HG03064 (cell line): ENCODE results near the gene BSN.
"Not testable (repeated sequence)": the region's sequence is repeated elsewhere in the genome, so short reads cannot be mapped to it uniquely, and the experiment has no call there.

Experiments used
- ATAC-seq: cut with Tn5 transposase; IDR thresholded peaks from one replicate; pipeline ENCODE4 v1.9.1; 2021; ENCODE audit warnings: low read depth; ENCODE audit not compliant: unreplicated experiment

Gene BSN

DNA sequence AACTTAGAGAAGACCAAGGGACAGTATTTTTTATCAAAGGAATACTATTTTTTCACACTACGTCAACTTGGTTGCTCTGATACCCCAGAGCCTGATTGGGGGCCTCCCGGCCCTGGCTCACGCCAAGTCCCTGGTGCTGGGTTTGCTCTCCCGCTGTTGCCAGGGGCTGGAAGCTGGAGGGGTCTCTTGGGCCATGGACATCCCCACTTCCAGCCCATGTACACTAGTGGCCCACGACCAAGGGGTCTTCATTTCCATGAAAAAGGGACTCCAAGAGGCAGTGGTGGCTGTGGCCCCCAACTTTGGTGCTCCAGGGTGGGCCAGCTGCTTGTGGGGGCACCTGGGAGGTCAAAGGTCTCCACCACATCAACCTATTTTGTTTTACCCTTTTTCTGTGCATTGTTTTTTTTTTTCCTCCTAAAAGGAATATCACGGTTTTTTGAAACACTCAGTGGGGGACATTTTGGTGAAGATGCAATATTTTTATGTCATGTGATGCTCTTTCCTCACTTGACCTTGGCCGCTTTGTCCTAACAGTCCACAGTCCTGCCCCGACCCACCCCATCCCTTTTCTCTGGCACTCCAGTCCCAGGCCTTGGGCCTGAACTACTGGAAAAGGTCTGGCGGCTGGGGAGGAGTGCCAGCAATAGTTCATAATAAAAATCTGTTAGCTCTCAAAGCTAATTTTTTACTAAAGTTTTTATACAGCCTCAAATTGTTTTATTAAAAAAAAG is 20.3 kb upstream of the BSN start:
- no peak for ATAC-seq

DNA sequence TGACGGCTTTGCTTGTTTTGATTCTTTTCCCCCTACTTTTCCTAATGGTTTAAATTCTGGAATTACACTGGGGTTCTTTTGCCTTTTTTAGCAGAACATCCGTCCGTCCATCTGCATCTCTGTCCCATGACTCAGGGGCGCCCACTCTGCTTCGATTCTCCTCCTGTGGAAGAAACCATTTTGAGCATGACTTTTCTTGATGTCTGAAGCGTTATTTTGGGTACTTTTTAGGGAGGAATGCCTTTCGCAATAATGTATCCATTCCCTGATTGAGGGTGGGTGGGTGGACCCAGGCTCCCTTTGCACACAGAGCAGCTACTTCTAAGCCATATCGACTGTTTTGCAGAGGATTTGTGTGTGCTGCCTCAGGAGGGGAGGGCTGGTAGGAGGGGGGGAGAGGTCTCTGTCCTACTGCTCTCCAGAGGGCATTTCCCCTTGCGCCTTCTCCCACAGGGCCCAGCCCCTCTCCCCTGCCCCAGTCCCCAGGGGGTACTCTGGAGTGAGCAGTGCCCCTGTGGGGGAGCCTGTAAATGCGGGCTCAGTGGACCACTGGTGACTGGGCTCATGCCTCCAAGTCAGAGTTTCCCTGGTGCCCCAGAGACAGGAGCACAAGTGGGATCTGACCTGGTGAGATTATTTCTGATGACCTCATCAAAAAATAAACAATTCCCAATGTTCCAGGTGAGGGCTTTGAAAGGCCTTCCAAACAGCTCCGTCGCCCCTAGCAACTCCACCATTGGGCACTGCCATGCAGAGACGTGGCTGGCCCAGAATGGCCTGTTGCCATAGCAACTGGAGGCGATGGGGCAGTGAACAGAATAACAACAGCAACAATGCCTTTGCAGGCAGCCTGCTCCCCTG is 19.5 kb upstream of the BSN start:
- ATAC-seq = no peak

GRCh38 chr3:49535971-49536874 is 18.1 kb upstream of the BSN start:
- ATAC-seq = no peak

DNA sequence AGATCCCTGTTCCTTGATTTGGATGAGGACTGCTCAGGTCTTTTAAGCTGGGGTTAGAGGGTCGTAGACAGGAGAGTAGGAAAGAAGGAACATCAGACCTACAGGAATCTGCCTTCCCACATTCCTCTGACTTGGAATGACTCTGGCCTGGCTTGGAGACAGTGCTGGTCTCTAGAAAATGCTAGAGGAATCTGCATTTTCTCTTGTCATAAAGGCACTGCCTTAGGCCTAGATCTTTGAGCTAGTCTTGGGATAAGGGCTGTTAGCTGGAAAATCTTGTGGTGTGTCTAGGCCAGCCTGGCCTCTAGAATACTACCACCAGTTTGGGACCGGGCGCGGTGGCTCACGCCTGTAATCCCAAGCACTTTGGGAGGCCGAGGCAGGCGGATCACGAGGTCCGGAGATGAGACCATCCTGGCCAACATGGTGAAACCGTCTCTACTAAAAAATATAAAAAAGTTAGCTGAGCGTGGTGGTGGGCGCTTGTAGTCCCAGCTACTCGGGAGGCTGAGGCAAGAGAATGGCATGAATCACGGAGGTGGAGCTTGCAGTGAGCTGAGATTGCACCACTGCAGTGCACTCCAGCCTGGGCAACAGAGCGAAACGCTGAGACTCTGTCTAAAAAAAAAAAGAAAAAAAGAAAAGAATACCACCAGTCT is 17.3 kb upstream of the BSN start:
- ATAC-seq = no peak

GRCh38 chr3:49539659-49540560 is 14.4 kb upstream of the BSN start:
- ATAC-seq = peak; percentile 86

DNA sequence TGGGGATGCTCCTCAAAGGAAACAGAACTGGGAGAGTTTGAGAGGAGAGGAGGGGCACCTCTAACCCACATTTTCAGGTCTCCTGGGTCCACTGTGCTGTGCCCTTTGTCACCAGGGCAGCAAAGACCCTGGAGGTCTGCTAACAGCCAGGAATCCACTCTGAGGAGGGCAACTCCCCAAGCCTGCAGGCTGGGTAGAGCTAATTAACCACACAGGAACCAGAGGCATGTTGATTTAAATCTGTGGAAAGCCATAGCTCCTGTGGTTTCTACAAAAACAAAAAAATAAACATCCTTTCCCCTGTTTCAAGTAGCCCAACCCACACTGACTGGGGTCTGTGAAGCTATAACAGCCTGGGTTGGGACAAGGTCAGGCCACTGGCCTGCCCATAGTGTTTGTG is 2.2 kb upstream of the BSN start:
- ATAC-seq = no peak

- ATAC-seq = no peak
Observed at GRCh38 chr3:49553324-49553691, 969 bp upstream of the BSN start.

DNA sequence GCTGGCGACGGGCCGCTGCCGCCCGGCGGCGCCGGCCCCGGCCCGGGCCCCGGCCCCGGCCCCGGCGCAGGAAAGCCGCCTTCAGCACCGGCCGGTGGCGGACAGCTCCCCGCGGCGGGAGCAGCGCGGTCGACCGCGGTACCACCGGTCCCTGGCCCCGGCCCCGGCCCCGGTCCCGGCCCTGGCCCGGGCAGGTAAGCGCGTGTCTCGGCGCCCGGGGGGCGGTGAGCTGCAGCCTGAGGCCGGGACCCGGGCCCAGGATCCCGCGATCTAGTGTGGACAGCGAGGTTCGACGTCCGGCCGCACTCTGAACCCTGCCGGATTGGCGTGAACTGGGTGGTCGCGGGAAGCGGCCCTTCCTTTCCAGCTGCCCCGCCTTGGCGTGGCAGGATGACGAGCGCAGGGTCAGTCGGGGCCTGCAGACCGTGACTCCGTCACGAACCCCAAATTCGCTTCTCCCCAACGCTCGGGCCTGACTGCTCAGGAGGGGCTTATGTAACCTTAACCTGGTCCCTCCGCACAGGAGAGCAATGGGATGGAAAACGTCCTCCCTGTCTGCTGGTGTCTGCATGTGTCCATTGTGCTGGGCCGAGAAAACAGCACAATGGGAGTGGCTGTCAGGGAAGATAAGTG is 472 bp downstream of the BSN start:
- peak; percentile 57 for ATAC-seq

- no peak for ATAC-seq
Observed at GRCh38 chr3:49556500-49557275, 2.4 kb downstream of the BSN start.

DNA sequence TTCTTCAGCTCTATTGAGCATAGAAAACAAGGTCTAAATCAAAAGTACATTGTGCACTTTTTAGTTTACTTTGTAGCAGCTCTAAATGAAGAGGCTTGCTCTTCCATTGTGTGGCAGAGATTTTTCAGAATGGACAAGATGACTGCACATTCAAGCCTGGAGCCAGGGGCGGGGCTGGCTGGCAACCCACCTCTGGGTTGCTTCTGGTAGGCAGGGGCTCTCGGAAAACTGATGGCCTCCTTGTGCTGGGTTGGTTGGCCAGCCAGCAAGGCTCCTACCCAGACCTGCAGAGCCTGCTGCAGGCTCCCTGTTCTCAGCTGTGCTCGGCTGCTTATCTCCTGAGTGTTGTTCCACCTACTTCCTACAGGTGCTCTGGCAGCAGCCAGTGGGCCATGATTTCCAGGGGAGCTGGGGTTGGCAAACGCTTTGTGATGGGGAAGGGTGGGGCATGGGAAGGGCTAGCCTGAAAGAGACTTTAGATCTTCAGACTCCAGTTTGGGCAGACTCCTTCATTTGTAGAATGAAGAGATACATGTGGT is 8.8 kb downstream of the BSN start:
- ATAC-seq = no peak

DNA sequence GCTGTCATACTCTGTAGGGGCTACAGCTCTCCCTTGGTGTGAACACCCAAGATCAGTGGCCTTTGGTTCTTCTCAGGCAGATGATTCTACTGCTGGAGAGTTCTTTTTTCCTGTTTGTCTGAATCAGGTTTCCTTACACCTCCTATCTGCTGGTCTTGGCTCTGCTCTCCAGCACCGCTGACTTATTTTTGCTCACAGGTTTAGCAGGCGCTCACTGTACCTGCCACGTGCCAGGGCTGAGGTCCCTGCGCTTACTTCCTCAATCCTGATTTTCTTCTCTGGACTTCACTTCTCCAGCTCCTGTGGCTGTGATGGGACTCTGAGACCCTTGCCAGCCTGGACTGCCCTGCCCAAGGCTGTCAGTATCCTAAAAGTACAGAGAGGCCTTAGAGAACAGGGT is 9.5 kb downstream of the BSN start:
- ATAC-seq = no peak

DNA sequence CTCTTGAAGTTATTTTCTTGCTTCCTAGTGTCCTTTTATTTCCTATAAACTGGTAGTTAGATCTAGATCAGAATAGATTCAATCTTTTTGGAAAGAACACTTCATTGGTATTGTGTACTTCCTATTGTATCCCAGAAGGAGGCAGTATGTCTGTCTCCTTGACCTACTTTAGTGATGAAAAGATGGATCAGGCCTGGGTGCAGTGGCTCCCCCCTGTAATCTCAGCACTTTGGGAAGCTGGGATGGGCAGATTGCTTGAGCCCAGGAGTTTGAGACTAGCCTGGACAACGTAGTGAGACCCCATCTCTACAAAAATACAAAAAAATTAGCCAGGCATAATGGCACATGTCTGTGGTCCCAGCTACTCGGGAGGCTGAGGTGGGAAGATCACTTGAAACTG is 12.0 kb downstream of the BSN start:
- ATAC-seq = no peak

GRCh38 chr3:49567406-49567805 is 13.1 kb downstream of the BSN start:
- no peak for ATAC-seq

GRCh38 chr3:49568965-49569364 is 14.7 kb downstream of the BSN start:
- ATAC-seq = no peak

DNA sequence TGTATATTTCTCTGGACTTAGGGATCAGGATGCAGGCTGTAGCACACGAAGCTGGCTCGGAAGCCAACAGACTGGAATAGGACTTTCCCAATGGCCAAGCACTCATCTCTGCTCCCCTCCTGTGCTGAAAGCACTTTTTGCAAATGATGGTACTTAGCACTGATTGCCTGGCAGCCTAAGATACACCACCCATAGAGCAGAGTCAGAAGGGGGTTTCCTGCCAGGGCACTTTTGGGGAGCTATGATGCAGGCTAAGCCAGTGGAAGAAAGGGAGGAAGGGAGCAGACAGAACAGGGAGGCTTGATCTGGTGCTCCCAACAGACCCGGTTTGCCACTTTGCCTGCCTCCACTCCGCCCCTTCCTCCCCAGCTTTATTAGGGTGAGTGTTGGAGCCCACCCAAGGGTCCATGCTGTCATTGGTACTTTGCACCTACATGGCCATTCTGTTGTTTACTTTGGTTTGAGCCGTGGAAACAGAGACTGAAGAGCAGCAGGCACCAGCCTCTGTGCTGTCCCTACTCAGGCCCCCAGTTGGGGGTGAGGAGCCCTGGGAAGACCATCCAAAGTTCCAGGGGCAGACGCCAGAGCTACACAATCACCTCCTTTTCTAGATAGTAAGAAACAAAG is 15.9 kb downstream of the BSN start:
- ATAC-seq = no peak

GRCh38 chr3:49582177-49582576 is 27.9 kb downstream of the BSN start:
- ATAC-seq = no peak

DNA sequence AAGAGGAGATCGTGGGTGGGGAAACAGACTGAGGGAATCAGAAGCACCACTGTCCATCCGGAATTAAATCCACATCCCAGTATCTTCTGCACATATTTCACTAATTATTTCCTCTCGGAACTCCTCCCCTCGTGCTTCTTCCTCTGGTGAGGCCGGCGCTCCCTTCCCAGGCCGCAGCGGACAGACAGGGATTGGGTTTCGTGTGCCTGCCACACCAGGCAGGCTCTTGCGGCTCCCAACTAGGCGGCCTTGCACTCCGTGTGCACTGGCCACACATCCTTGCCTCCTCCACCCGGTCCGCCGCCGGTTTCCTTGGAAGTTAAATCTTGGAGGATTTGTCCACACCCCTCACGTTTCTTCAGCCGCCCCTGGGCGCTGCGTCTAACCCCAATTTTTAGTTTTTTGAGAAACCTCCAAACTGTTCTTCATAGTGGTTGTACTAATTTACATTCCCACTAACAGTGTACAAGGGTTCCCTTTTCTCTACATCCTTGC is 31.0 kb downstream of the BSN start:
- ATAC-seq = not testable (repeated sequence)
